Activated T-helper 1 cell treated with Interleukin-2 at 50 U/mL for 16 hours (primary cell): ENCODE measurements around the gene CHRM1.

Experiments
- DNase-seq: peaks from one replicate; pipeline ENCODE4 v3.0.0-alpha.2; 2020; ENCODE audit warnings: low read depth

CHRM1 gene

GRCh38 chr11:62925745-62926679 is 4.8 kb upstream of the CHRM1 start:
- no peak for DNase-seq

GRCh38 chr11:62925308-62925707 is 4.1 kb upstream of the CHRM1 start:
- no peak for DNase-seq

GRCh38 chr11:62923601-62924411 is 2.6 kb upstream of the CHRM1 start:
- no peak for DNase-seq

GRCh38 chr11:62922653-62923431 is 1.7 kb upstream of the CHRM1 start:
- DNase-seq: no peak

GRCh38 chr11:62922189-62922589 is 1.0 kb upstream of the CHRM1 start:
- no peak for DNase-seq

GRCh38 chr11:62921573-62922188 is 518 bp upstream of the CHRM1 start:
- DNase-seq: no peak

GRCh38 chr11:62919898-62920640 is 1.1 kb downstream of the CHRM1 start:
- DNase-seq: no peak

- DNase-seq: no peak
Measured at GRCh38 chr11:62919476-62919875, 1.7 kb downstream of the CHRM1 start.

- DNase-seq: no peak
Measured at GRCh38 chr11:62918531-62918930, 2.6 kb downstream of the CHRM1 start.

GRCh38 chr11:62917906-62918502 is 3.2 kb downstream of the CHRM1 start:
- DNase-seq: no peak

GRCh38 chr11:62914416-62914815 is 6.7 kb downstream of the CHRM1 start:
- DNase-seq: no peak

- DNase-seq: no peak
Measured at GRCh38 chr11:62912268-62912667, 8.9 kb downstream of the CHRM1 start.

- no peak for DNase-seq
Measured at GRCh38 chr11:62911137-62912130, 9.7 kb downstream of the CHRM1 start.

- no peak for DNase-seq
Measured at GRCh38 chr11:62910141-62910882, 10.9 kb downstream of the CHRM1 start.

- no peak for DNase-seq
Measured at GRCh38 chr11:62909107-62909894, 11.9 kb downstream of the CHRM1 start.

- no peak for DNase-seq
Measured at GRCh38 chr11:62908468-62909072, 12.6 kb downstream of the CHRM1 start.

- peak; percentile 62 for DNase-seq
Measured at GRCh38 chr11:62905927-62906531, 15.1 kb downstream of the CHRM1 start.
